CD14-positive monocyte (primary cell): ENCODE results near the gene RNASE12. TPM values are rescaled to one million over a fixed set of nuclear protein-coding genes. Genes with fewer than 3 reads are reported as not detected.

Experiments
- DNase-seq, 3 donors: peaks; one replicate each; pipeline ENCODE4 v3.0.0-alpha.2; 2011 to 2022
- H2AFZ ChIP-seq: 2 replicates; pipeline ENCODE4 v1.6.0; 2012; ENCODE audit warnings: mild to moderate bottlenecking, low read depth, low read length, inconsistent platforms; ENCODE audit not compliant: insufficient read depth, poor library complexity, severe bottlenecking
- H3K27ac ChIP-seq, 2 donors: 1 replicate in 1 of 2; 2 replicates in 1 of 2; pipeline ENCODE4 v1.5.1; 2012 to 2013; ENCODE audit warnings: low read length in 2 of 2, control low read depth in 1 of 2, inconsistent platforms in 1 of 2, low read depth in 1 of 2, mild to moderate bottlenecking in 1 of 2
- H3K27me3 ChIP-seq, 2 donors: one replicate each; pipeline versions ENCODE4 v1.6.0 to v1.6.1; 2011 to 2013; ENCODE audit warnings: low read length in 2 of 2; ENCODE audit not compliant: control insufficient read depth in 2 of 2, insufficient read depth in 2 of 2
- H3K36me3 ChIP-seq, 2 donors: replicated peaks in 1 of 2; 1 replicate in 1 of 2; 2 replicates in 1 of 2; pipeline versions ENCODE4 v1.5.1 to v1.6.1; 2012 to 2013; ENCODE audit warnings: low read length in 2 of 2, control low read depth in 1 of 2, inconsistent platforms in 1 of 2, mild to moderate bottlenecking in 1 of 2; ENCODE audit not compliant: insufficient read depth in 2 of 2, control insufficient read depth in 1 of 2
- H3K4me1 ChIP-seq, 2 donors: 1 replicate in 1 of 2; 2 replicates in 1 of 2; pipeline versions ENCODE4 v1.5.1 to v1.6.1; 2012 to 2013; ENCODE audit warnings: low read length in 2 of 2, control low read depth in 1 of 2, inconsistent platforms in 1 of 2, mild to moderate bottlenecking in 1 of 2, moderate library complexity in 1 of 2; ENCODE audit not compliant: insufficient read depth in 2 of 2, control insufficient read depth in 1 of 2
- H3K4me2 ChIP-seq: replicated peaks from 2 replicates; pipeline ENCODE3; 2012; ENCODE audit warnings: low read length, moderate library complexity, mild to moderate bottlenecking; ENCODE audit not compliant: poor library complexity, severe bottlenecking; ENCODE audit errors: extremely low read depth
- H3K4me3 ChIP-seq, 3 experiments: fragments of 200-600 bp in 1 of 3; sonication (generic) in 1 of 3; replicated peaks in 1 of 3; 1 replicate in 2 of 3; 2 replicates in 1 of 3; pipeline ENCODE4 v1.5.1; 2011 to 2013; ENCODE audit warnings: low read length in 3 of 3, mild to moderate bottlenecking in 3 of 3, control low read depth in 2 of 3, low read depth in 2 of 3, inconsistent platforms in 1 of 3, moderate library complexity in 1 of 3
- H3K79me2 ChIP-seq: 2 replicates; pipeline ENCODE4 v1.6.0; 2012; ENCODE audit warnings: mild to moderate bottlenecking, control low read depth, inconsistent platforms, low read length, moderate library complexity; ENCODE audit not compliant: insufficient read depth
- H3K9ac ChIP-seq: 2 replicates; pipeline ENCODE4 v1.6.0; 2017; ENCODE audit warnings: low read length, mild to moderate bottlenecking; ENCODE audit not compliant: insufficient read depth, poor library complexity, severe bottlenecking
- H3K9me3 ChIP-seq, 2 donors: replicated peaks in 1 of 2; 1 replicate in 1 of 2; 2 replicates in 1 of 2; pipeline versions ENCODE4 v1.5.1 to v1.6.1; 2012 to 2013; ENCODE audit warnings: low read length in 2 of 2, control low read depth in 1 of 2; ENCODE audit not compliant: control insufficient read depth in 1 of 2, insufficient read depth in 1 of 2
- H4K20me1 ChIP-seq: 2 replicates; pipeline ENCODE4 v1.6.0; 2012; ENCODE audit warnings: mild to moderate bottlenecking, low read length, control low read depth, moderate library complexity; ENCODE audit not compliant: insufficient read depth
- H3K27ac Mint-ChIP-seq, 7 donors: one replicate each; pipeline ENCODE4 v1.8.0; 2020; ENCODE audit warnings: mild to moderate bottlenecking in 7 of 7, mixed read lengths in 7 of 7, moderate library complexity in 6 of 7, inconsistent platforms in 2 of 7
- H3K27me3 Mint-ChIP-seq, 3 donors: one replicate each; pipeline ENCODE4 v1.8.0; 2021 to 2022; ENCODE audit warnings: low read depth in 3 of 3, mild to moderate bottlenecking in 3 of 3, mixed read lengths in 3 of 3, moderate library complexity in 3 of 3, inconsistent platforms in 1 of 3
- H3K36me3 Mint-ChIP-seq, 2 donors: one replicate each; pipeline ENCODE4 v1.8.0; 2020; ENCODE audit warnings: mixed read lengths in 2 of 2, inconsistent platforms in 1 of 2, mild to moderate bottlenecking in 1 of 2
- H3K4me1 Mint-ChIP-seq: one replicate; pipeline ENCODE4 v1.8.0; 2020; ENCODE audit warnings: mild to moderate bottlenecking, mixed read lengths
- H3K4me3 Mint-ChIP-seq, 2 donors: one replicate each; pipeline ENCODE4 v1.8.0; 2020; ENCODE audit warnings: mild to moderate bottlenecking in 2 of 2, mixed read lengths in 2 of 2, moderate library complexity in 1 of 2
- H3K9me3 Mint-ChIP-seq, 7 donors: one replicate each; pipeline ENCODE4 v1.8.0; 2020 to 2022; ENCODE audit warnings: mixed read lengths in 7 of 7, mild to moderate bottlenecking in 6 of 7, moderate library complexity in 6 of 7, inconsistent platforms in 2 of 7
- WGBS: methylation state at CpG from one replicate; pipeline ENCODE4 v1.1.5; 2013; ENCODE audit warnings: missing lambda C conversion rate; ENCODE audit not compliant: insufficient coverage; 5-methylcytosine and 5-hydroxymethylcytosine counted together
- intact Hi-C, 2 donors: fragments of 100-400 bp; cut with micrococcal nuclease; formaldehyde crosslinking; loops; one replicate each; pipeline versions ENCODE4 v1.15.0 to v1.15.1; 2023
- polyA plus RNA-seq, 3 donors: library from polyadenylated mRNA; depleted of rRNA in 1 of 3; unstranded in 2 of 3; stranded (reverse) in 1 of 3; fragments of 300-500 nt in 2 of 3; fragments of >200 nt in 1 of 3; fragmentation: Illumina TruSeq in 2 of 3; gene quantifications; 1 replicate in 2 of 3; 2 replicates in 1 of 3; pipeline ENCODE4 v1.2.3, GENCODE V29; 2012 to 2021
- TF ChIP-seq, protein P1 (sequence below): fragments of 200-600 bp; IDR thresholded peaks from one replicate; pipeline ENCODE4 v1.8.0; 2022; ENCODE audit warnings: antibody characterized with exemption, mild to moderate bottlenecking

RNASE12 gene
- polyA plus RNA-seq, 3 donors, result not detected

DNA sequence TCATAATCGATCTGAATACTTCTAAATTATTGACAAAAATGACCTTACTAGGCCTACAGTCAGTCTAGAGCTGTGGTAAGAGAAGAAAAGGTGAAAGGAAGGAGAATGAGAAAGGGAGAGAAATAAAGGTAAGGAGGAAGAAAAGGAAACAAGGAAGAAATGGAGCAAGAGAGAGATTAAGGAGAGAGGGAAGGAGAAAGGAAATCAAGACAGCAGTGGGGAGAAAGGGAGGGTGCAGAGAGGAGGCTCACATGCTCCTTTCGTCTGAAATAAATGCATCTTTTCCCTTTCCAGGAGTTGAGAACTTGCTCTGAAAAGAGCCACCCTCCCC is 34.0 kb downstream of the RNASE12 start:
- Histone ChIP-seq H3K9me3 (no peaks in the 10 kb centered on the region), H3K27ac (no peak overlapping the region), H3K27me3 (no peaks in the 10 kb centered on the region), H3K4me3 (no peak overlapping the region), H3K9ac (no peak overlapping the region), H3K4me1 (peaks cover 9 to 16% of the 10 kb centered on the region in 2 donors), H3K4me2 (no peak overlapping the region), H3K79me2 (no peaks in the 10 kb centered on the region), H2AFZ (peak overlapping the region; percentile 37), H4K20me1 (no peaks in the 10 kb centered on the region), H3K36me3 (no peaks in the 10 kb centered on the region)
- TF ChIP-seq, protein P1, sequence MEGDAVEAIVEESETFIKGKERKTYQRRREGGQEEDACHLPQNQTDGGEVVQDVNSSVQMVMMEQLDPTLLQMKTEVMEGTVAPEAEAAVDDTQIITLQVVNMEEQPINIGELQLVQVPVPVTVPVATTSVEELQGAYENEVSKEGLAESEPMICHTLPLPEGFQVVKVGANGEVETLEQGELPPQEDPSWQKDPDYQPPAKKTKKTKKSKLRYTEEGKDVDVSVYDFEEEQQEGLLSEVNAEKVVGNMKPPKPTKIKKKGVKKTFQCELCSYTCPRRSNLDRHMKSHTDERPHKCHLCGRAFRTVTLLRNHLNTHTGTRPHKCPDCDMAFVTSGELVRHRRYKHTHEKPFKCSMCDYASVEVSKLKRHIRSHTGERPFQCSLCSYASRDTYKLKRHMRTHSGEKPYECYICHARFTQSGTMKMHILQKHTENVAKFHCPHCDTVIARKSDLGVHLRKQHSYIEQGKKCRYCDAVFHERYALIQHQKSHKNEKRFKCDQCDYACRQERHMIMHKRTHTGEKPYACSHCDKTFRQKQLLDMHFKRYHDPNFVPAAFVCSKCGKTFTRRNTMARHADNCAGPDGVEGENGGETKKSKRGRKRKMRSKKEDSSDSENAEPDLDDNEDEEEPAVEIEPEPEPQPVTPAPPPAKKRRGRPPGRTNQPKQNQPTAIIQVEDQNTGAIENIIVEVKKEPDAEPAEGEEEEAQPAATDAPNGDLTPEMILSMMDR, result no peak
- Mint-ChIP-seq H3K36me3 (no peaks in the 10 kb centered on the region), H3K9me3 (no peaks in the 10 kb centered on the region), H3K27me3 (peaks cover 0 to 2% (median 0%) of the 10 kb centered on the region in 3 donors), H3K4me3 (no peak overlapping the region), H3K4me1 (peaks cover 18% of the 10 kb centered on the region), H3K27ac (no peak overlapping the region)
- no peak for DNase-seq
- no CpG with 5 or more reads among the region's 2 CpGs for WGBS
- intact Hi-C loops, result no loop called here

DNA sequence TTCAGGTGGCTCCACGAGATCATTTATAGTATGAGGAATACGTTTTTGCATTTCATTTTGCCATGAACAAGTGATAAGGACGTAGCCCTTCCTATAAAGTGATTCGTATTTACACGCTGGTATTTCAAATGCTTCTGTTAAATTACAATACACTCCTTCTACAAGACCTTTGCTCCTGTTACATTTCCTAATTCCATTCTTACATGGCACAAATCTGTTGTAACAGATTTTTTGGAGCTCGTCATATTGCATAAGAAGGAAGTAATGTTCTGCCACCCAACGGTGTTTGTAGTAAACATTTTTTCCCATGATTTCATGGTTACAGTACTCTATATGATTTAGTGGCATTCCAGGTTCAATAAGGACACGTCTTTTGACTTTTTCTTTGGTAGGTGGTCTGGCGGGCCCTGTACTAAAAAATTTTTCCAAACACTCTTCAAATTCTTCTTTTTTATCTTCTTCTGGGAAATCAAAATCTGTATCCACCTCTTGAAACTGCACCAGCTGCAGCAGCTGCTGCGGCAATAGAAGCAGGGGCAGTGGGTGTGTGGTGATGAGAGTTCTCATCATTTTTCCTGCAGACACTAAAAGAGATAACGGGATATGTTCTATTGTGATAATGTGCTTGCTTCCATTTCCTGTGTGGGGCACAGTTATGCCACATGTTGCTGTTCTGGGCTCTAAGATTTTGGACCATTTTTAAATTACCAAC is 34.5 kb downstream of the RNASE12 start:
- H3K4me1 Mint-ChIP-seq, result peaks cover 18% of the 10 kb centered on the region
- peak; percentile 6 to 34 (median 11) for DNase-seq
- H3K4me1 ChIP-seq, result peaks cover 9 to 16% of the 10 kb centered on the region in 2 donors
- H3K9ac ChIP-seq, result no peak overlapping the region
- no peak overlapping the region for H3K4me2 ChIP-seq
- no peaks in the 10 kb centered on the region for H3K36me3 ChIP-seq
- no peaks in the 10 kb centered on the region for H3K27me3 Mint-ChIP-seq
- no peak overlapping the region for H3K4me3 Mint-ChIP-seq
- no CpG with 5 or more reads among the region's 11 CpGs for WGBS
- no peak overlapping the region for H3K4me3 ChIP-seq
- H2AFZ ChIP-seq, result peak overlapping the region; percentile 37
- no peaks in the 10 kb centered on the region for H3K27me3 ChIP-seq
- no peaks in the 10 kb centered on the region for H4K20me1 ChIP-seq
- no peaks in the 10 kb centered on the region for H3K9me3 Mint-ChIP-seq
- TF ChIP-seq, protein P1, result no peak
- no peaks in the 10 kb centered on the region for H3K36me3 Mint-ChIP-seq
- H3K9me3 ChIP-seq, result no peaks in the 10 kb centered on the region
- peak overlapping the region in 1 of 7 donors; percentile 11 for H3K27ac Mint-ChIP-seq
- H3K79me2 ChIP-seq, result no peaks in the 10 kb centered on the region
- intact Hi-C loops, result no loop called here
- H3K27ac ChIP-seq, result no peak overlapping the region
